NCI-H2107 treated with DMSO at 0.1 percent for 48 hours (cell line): ENCODE data around the gene FOXC2.
"Not testable (repeated sequence)": the region's sequence is repeated elsewhere in the genome, so short reads cannot be mapped to it uniquely, and the experiment has no call there.

ENCODE experiments used
- DNase-seq: peaks from one replicate; lab custom pipeline; 2025; ENCODE audit not compliant: unreplicated experiment; lab: John Stamatoyannopoulos, UW

Gene FOXC2

DNA sequence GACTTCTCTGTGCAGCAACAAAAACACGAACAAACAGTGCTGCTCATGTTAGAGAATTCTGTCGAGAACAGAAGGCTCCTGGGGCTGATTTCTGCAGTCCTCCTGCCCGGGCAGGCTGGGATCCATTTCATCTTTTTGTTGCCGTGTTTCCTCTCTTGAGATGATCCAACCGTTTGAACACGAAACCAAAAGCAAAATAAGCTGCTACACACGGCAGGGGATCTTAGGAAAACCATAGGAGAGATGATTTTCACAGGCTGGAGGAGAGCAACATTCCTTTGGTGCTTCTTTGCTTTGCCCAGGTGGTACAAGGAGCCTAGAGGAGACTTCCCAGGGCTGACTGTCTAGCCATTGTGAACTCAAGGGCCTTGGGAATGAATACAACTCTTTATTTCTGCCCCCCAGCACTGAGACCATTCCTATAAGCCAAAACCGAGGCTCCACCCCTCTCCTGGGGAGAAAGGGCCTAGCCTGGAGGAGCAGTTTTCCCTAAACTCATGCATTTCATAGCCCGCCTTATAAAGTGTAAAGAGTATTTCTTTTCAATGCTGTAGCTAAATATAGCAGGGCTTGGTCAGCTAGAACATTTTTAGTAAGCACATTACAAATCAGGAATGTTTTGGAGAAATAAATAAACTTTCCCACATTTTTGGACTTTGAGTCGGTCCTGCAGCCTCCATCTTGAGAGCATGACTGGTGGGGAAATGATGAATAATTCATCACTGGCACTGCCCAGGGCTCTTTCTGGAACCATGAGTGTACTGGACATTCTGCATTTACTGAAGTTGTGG lies 19.4 kb downstream of the FOXC2 start:
- no peak for DNase-seq

DNA sequence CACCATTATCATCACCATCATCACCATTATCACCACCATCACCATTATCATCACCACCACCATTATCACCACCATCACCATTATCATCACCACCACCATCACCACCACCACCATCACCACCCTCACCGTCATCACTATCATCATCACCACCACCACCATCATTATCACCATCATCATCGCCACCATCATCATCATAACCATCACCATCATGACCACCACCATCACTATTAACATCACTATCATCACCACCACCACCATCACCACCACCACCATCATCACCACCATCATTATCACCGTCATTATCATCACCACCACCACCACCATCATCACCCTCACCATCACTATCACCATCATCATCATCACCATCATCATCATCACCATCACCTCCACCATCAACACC lies 20.9 kb downstream of the FOXC2 start:
- DNase-seq: no peak

DNA sequence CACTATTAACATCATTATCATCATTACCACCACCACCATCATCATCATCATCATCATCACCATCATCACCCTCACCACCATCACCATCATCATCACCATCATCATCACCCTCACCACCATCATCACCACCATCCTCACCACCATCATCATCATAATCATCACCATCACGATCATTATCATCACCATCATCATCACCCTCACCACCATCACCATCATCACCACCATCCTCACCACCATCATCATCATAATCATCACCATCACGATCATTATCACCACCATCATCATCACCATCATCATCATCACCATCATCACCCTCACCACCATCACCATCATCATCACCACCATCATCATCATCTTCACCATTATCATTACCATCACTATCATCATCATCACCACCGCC lies 21.3 kb downstream of the FOXC2 start:
- not testable (repeated sequence) for DNase-seq

DNA sequence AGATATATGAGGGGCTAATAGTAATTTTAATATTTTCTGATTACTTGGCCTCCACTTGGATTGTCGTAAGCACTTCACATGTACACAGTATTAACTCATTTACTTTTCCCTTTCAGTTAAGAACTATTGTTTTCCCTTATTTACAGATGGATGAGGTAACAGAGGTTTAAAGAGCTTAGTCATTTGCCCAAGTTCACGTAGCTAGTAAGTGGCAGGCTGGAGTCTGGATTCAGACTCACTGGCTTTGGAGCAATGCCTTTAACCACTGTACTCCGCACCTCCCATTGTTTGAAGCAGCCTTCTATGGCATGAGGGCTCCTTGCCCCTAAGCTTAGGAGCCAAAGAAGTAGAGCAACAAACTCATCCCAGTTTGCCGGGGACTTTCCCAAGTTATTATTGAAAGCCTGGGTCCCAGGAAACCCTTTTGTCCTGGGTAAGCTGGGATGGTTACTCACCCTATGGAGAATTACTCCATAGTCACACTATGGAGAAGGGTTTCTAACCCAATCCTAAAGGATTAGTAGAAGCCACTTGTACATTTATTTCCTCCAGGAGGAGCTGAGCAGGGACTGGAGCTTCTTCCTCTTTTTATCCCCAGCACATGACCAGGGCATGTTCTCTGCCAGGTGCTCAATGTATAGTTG lies 24.0 kb downstream of the FOXC2 start:
- no peak for DNase-seq

DNA sequence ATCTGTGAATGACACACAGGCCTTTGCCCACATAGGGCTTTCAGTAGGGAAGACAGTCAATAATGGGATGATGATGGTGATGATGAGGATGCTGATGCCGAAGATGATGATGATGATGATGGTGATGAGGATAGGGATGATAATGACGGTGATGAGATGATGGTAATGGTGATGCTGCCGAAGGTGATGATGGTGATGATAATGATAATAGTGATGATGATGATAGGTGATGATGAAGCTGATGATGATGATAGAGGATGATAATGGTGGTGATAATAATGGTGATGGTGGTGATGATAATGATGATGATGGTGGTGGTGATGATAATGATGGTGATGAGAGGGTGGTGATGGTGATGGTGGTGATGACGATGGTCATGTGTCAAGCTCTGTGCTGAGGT lies 24.6 kb downstream of the FOXC2 start:
- no peak for DNase-seq

DNA sequence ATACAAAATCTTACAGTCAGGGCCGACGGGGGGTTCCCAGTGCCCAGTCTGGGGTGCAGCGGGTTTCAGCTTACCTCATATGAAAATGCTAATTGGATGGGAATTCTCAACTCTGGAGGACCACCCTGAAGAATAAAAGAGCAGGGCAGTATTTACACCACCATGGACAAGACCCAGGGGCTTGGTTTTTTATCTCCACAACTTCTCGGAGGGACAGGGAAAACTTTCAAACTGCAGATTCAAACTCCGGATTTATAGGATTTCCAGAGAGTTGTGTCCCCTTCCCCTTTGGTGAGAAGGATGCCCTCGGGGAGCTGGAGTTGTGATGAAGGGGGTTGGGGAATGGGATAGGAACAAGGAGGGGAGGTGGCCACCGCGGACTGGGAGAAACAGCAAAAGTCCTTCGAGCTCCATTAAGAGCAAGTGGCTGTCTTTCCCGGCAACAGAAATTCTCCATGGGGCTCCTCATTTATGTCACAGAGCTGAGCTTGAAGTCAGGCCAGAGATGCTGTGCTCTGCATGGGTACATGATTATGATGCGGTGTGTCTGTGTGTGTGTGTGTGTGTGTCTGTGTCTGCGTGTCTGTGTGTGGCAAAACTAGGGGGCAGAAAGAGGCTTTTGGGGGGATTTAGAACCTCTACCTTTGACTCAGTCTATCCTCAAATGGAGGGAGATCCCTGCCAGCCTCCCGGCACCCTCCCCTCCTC lies 27.4 kb downstream of the FOXC2 start:
- DNase-seq: no peak

DNA sequence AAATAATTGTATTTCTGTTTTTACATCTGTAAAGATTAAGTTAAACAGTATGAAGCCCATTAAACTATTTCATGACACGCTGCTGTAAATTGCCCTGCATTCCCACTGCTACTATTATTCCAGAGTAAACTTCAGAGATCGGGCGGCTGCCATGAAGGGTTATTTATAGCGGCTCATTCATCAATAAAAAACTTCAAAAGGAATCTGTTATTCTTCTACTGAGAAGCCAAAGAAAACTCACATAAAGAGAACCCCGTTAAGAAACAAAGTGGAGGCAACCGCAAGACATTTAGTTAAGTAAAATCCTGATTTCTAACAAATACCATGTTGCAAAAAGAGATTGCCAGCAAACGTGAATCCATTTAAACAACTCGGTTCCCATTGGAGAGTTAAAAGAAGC lies 28.1 kb downstream of the FOXC2 start:
- DNase-seq: no peak

DNA sequence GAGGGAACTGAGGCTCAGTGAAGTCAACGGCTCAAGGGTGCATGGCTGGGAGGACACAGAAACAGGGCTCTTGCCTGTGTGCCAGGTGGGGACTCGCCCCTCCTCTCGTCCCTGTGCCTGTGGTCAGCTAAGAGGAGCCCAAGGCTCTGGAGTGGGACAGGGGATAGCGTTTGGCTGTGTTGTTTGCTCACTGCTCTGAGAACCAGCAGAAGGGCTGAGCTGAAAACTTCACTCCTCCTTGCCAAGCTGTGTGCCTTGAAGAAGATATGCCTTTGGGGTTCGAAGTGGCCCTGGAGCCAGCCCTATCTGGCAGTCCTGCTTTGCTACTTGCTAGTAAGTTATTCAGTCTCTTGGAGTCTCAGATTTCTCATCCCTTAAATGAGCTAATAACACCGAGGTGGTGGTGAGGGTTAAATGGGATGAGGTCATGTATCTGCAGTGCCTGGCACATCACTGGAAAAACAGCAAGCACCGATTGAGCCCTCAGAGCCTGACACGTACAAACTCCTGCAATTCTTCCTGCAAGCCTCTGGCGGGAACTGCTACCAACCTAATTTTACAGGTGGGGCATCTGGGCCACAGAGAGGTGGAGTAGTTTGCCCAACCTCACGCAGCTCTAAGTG lies 29.5 kb downstream of the FOXC2 start:
- no peak for DNase-seq

DNA sequence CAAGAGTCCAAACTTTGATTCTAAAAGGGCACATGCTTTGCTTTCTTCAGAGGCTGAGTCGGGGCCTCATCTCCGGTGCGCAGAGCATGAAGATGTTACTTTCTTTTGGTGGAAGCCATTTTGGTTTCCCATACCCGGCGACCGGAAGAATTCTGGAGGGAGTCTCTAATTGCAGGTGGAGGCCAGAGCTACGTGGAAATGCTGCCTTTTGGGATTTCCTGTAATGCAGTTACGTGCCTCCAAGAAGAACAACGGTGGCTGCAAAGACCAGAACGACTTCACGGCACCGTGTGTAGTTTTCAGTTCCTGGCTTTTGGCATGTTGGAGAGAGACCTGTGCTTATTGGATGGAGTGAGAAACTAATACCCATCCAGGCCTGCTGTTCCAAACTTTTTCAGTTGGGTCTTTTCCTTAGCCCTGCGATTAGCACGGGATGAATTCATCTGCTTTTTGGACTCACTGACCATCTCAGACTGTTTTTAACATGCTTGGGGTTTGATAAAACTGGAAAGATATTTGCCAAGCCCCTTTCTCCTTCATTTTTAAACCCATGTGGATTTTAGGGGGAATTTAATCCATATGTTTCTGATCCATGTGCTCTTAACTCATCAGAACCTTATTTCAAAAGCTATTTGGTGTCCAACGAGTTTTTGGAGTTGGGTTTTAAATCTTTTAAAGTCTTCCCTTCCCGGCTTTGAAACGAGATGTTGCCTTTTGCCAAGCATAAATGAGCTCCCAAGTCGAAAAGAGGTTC lies 30.7 kb downstream of the FOXC2 start:
- DNase-seq: no peak

DNA sequence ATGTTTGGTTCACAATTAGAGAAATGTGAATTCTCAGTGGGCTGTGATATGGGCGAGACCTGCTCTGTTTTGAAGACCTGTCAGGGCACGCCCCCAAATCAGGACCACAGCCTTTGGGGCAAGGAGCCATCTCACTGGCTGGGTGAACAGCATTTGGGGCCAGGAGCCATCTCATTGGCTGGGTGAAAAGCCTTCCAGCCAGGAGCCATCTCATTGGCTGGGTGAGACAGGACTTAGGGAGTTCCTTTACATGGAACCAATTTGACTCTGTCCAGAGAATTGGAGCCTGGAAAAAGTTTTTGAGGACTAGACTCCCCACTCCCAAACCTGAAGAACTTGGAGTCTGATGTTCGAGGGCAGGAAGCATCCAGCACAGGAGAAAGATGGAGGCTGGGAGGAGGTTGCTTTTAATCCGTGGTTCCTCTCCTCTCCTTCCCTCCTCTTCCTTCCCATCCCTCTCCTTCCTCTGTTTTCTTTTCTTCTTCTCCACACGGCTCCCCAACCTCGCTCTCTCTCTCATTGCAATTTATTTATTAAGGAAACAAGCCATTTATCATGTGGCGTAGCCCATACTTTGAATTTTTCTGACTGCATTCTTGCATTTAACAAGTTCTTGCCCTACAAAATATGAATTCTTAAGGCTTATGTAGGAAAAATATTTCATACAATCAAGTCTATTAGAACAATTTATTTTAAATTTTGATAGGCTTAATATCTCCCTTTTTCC lies 31.4 kb downstream of the FOXC2 start:
- no peak for DNase-seq

DNA sequence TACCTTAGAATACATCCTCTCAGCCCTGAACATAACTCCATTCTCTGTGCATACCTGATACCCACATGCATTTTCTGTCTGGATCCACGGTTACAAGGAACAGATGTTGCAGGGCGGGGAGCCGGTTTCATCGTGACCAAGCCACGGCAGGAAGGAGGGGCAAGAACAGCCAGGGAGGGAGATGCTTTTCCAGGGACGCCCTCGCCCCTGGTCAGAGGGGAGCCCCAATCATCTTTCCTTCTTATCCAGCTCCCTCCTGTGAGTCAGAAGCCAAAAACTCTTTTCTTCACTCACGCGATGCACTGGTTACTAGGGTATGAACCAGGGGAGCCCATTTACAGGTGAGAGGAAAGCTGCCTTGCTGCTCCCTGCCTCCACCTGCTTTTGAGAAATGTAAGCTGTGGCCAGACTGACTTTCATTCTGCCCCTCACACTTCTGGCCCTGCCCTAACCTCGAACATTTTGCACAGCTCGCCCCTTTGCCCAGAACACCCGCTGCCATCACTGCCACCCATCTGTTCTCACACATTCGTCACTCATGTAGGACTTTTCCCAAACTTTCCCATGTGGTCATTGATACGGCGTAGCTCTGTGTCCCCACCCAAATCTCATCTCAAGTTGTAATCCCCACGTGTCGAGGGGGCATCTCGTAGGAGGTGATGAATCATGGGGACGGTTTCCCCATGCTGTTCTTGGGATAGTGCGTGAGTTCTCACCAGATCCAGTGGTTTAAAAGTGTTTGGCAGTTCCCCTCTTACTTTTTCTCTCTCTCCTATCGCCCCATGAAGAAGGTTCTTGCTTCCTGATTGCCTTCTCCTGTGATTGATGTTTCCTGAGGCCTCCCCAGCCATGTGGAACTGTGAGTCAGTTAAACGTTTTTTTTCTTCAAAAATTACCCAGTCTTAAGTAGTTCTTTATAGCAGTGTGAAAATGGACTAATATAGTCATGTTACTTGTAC lies 32.3 kb downstream of the FOXC2 start:
- DNase-seq: no peak

DNA sequence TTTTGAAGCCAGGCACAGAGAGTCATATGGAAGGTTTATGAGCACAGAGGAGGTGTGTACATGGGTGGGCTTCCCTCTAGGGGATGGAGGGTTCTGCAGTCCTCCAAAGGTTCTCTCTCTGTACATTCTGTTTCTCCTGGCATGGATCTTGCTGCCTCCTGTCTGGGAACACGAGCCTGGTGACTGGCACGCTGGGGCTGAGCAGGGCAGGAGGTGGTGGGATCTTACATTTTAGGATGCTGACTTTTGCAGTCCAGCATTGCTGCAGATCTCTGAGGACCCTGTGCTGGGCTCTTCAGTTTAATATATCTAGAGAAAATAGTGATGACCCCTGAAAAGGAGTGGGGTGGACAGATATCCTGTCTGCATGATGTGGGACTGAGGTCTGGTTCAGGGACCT lies 34.7 kb downstream of the FOXC2 start:
- DNase-seq: no peak

DNA sequence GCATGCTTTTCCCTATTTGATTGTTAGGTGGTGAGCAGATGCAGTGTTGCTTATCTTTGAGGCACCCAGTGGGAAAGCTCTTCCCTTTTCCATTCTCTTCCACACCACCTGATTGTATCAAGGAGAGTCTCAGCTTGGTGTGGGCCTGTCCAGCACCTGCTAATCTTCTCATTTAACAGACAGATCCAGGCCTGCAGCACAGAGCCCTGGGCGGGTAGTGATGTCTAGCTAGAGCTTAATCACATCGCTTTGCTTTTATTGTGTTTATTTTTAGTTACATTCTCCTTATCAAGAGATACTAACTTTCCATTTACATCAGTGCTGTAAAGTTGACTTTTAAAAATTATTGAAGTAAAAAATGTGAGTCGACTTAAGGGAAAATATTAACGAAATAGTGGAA lies 35.9 kb downstream of the FOXC2 start:
- no peak for DNase-seq

DNA sequence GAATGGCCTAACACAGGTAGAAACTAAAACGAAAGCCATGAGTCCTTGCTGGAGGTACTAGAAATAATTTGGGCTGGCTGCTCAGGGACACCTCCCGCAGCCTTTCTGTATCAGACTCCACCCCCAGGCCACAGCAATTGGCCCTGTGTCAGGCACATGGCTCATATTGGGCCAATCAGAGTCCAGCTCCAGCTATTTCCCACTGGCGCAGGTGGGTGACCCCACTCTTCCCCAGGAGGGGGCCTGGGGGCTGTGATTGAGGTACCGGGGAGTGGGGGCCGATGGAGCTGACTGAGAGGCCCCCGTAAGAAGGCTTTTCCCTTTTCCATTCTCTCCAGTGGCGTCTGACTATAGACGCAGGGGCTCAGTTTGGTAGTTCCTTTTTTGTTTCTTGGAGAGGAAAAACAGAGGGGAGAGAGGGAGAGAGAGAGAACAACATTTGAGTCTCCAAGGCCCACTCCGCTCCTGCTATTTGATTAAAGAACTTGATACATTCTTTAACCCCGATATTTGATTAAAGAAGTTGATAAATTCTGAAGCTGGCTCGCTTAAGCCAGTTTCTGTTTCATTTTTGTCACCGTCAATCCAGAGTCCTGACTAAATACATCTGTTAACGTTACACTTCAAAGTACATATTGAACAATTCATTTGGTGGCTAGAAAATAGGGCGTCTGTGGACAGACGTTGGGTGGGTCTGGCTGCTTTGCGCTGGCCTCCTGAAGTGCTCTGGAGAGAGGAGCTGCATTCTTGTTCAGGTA lies 38.0 kb downstream of the FOXC2 start:
- no peak for DNase-seq

DNA sequence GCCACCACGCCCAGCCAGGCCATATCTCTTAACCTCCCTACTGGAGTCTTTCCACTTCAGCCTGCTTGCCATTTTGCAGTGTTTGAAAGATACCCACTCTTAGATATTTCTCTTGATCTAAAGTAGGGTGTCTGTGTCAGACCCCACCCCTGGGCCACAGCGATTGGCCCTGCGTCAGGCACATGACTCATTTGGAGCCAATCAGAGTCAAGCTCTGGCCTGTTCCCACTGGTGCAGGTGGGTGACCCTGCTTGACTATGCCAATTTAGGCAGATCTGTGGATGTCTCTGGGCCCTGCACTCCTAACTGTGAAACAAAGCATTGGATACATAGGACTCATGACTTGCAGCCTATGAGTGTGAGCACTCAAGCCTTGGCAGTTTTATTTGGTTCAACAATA lies 39.3 kb downstream of the FOXC2 start:
- no peak for DNase-seq

DNA sequence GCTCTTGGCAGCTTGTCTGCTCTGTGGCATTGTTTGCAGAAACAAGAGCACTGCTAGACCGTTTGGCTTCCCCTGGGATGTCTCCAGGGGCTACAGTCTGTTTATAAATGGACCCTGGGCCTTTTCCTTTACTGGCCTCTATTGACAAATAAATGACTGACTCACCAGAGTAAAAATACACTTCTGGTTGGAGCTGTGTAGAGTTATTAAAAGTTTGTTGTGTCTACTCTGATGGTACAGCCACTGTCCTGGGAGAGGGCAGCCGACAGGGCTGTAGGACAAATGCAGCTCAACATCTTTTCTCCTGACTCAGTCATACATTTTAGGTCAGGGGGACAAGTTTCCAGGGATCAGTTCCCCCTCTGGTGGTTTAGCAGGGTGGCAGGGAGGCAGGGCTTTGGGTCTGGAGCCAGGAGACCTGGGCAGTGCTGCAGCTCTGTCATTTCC lies 41.7 kb downstream of the FOXC2 start:
- no peak for DNase-seq

DNA sequence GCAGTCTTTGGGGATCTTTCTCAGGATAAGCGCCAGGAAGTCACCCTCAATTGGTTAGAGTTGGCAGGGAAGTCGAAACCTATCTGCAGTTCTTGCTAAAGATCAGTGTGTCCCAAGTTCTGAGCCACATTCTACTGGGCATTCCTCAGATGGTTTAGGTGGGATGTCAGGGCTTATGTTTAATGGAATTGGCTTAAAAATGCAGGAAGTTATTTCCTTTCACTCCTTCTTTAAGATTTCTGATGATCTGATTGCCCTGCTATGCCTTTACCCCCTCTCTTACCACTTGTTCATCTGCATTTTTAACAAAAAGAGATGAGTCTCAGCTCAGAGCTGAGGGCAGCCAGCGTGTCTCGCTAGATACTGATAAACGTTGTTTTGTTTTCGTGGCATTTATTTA lies 42.5 kb downstream of the FOXC2 start:
- DNase-seq: no peak

DNA sequence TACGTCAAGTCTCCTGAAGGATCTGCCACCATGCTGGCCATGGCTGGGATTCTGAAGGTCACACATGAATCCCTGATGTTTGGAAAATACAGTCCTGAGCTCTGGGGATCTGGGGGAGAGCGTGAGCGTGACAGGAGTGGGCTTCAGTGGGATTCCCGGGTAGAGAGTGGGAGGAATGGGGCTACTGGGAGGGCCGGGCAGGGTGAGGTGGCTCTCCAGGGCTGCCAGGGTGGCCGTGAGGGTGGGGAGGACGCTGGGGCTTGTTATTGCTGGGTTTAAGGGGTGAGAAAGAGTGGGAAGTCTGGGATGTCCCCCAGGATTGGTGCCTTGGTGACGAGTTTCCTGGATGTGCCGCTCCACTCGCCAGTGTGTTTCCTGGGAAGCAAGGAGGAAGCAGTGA lies 43.0 kb downstream of the FOXC2 start:
- DNase-seq: no peak
